ENCODE measurements around the gene DLX6. TPM values are rescaled to one million over a fixed set of nuclear protein-coding genes. Genes with fewer than 3 reads are reported as not detected.

The DLX6 gene
- total RNA-seq, 1 experiment from 2014 or later: 1.1 TPM

- Mint-ChIP-seq H3K4me3 (ENCODE audit: low read depth, unreplicated experiment) (no peak overlapping the region), H3K36me3 (ENCODE audit: insufficient read depth, unreplicated experiment) (no peaks in the 10 kb centered on the region), H3K27ac (ENCODE audit: unreplicated experiment) (no peak overlapping the region), H3K4me1 (ENCODE audit: low read depth, unreplicated experiment) (no peaks in the 10 kb centered on the region), H3K27me3 (ENCODE audit: unreplicated experiment) (peaks cover 21% of the 10 kb centered on the region), H3K9me3 (ENCODE audit: low read depth, unreplicated experiment) (no peaks in the 10 kb centered on the region)
- BruUV-seq (replicated peaks): no TSS peak
- CTCF ChIA-PET: interaction anchor here (0.6 kb wide), 1 partner anchor 462 kb away, joined by 3 read pairs; no protein-coding TSS in a partner anchor
- intact Hi-C loops (cut with micrococcal nuclease; ENCODE audit: unreplicated experiment): no loop called here
- TF ChIP-seq, protein P1, sequence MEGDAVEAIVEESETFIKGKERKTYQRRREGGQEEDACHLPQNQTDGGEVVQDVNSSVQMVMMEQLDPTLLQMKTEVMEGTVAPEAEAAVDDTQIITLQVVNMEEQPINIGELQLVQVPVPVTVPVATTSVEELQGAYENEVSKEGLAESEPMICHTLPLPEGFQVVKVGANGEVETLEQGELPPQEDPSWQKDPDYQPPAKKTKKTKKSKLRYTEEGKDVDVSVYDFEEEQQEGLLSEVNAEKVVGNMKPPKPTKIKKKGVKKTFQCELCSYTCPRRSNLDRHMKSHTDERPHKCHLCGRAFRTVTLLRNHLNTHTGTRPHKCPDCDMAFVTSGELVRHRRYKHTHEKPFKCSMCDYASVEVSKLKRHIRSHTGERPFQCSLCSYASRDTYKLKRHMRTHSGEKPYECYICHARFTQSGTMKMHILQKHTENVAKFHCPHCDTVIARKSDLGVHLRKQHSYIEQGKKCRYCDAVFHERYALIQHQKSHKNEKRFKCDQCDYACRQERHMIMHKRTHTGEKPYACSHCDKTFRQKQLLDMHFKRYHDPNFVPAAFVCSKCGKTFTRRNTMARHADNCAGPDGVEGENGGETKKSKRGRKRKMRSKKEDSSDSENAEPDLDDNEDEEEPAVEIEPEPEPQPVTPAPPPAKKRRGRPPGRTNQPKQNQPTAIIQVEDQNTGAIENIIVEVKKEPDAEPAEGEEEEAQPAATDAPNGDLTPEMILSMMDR (IDR thresholded peaks at IDR 0.05; ENCODE audit: unreplicated experiment): no peak
- no peak for DNase-seq
These were observed 13.0 kb upstream of the DLX6 start for GRCh38 chr7:96992192-96993005.

DNA sequence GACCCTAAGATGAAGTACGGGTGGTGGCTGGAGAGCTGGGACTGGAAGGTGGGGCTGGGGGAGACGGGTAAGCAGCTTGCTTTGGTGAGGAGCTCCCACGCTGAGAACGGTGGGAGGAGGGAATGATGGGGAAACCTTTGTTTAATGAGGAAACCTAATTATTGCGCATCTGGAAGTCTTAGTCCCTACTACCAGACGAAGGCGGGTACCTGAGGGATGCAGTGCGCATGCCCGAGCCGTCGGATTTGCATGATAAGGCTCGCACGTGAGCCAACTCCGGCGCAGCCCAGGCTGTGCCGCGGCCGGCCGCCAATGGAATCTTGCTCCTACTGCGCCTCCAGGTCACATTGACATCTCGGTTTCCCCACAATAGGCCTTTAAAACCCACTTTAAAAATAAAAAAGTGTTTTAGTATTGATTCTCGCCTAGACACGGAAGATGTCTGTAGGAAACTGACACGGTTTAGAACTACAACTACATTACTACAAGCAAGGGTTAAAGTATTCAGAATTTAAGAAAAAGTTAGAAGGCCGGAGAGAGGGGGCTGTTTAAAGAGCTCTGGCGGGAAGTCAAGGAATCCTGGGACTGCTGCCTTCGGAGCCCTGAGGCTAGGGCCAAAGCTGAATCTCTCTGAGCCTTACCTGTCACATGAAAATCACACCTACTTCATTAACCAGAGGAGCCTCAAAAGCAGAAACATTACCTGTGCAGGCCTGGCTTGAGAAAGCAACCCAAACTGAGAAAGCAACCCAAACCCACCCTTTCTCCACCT is 12.1 kb upstream of the DLX6 start:
- Mint-ChIP-seq H3K27me3 (ENCODE audit: unreplicated experiment) (peaks cover 21% of the 10 kb centered on the region), H3K9me3 (ENCODE audit: low read depth, unreplicated experiment) (no peaks in the 10 kb centered on the region), H3K27ac (ENCODE audit: unreplicated experiment) (no peak overlapping the region), H3K4me1 (ENCODE audit: low read depth, unreplicated experiment) (no peaks in the 10 kb centered on the region), H3K4me3 (ENCODE audit: low read depth, unreplicated experiment) (no peak overlapping the region), H3K36me3 (ENCODE audit: insufficient read depth, unreplicated experiment) (no peaks in the 10 kb centered on the region)
- BruUV-seq (replicated peaks): no TSS peak
- CTCF ChIA-PET: no interaction called here
- DNase-seq: no peak
- intact Hi-C loops (cut with micrococcal nuclease; ENCODE audit: unreplicated experiment): no loop called here
- TF ChIP-seq, protein P1 (IDR thresholded peaks at IDR 0.05; ENCODE audit: unreplicated experiment): no peak

DNA sequence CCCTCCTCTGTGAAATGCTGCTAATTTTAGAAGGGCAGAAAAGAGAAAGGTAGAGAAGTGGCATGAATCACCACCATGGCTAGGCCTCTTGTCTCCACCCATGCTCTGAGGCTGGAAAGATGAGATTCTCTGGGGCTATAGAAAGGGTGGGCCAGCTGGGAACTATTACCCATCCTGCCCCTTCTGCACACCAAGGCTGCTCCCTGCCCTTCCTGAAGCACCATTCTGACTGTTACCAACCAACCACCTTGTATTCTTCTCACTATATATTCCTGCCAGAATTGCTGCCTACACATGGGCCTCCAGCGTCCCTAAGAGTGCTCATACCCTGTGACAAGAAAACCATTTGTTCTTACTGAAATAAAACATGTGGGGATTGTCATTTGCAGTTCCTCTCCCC is 11.4 kb upstream of the DLX6 start:
- Mint-ChIP-seq H3K27ac (ENCODE audit: unreplicated experiment) (no peak overlapping the region), H3K9me3 (ENCODE audit: low read depth, unreplicated experiment) (no peaks in the 10 kb centered on the region), H3K4me1 (ENCODE audit: low read depth, unreplicated experiment) (no peaks in the 10 kb centered on the region), H3K4me3 (ENCODE audit: low read depth, unreplicated experiment) (no peak overlapping the region), H3K27me3 (ENCODE audit: unreplicated experiment) (peaks cover 23% of the 10 kb centered on the region), H3K36me3 (ENCODE audit: insufficient read depth, unreplicated experiment) (no peaks in the 10 kb centered on the region)
- CTCF ChIA-PET: no interaction called here
- no peak for DNase-seq
- no TSS peak for BruUV-seq (replicated peaks)
- intact Hi-C loops (cut with micrococcal nuclease; ENCODE audit: unreplicated experiment): no loop called here
- TF ChIP-seq, protein P1 (IDR thresholded peaks at IDR 0.05; ENCODE audit: unreplicated experiment): no peak

DNA sequence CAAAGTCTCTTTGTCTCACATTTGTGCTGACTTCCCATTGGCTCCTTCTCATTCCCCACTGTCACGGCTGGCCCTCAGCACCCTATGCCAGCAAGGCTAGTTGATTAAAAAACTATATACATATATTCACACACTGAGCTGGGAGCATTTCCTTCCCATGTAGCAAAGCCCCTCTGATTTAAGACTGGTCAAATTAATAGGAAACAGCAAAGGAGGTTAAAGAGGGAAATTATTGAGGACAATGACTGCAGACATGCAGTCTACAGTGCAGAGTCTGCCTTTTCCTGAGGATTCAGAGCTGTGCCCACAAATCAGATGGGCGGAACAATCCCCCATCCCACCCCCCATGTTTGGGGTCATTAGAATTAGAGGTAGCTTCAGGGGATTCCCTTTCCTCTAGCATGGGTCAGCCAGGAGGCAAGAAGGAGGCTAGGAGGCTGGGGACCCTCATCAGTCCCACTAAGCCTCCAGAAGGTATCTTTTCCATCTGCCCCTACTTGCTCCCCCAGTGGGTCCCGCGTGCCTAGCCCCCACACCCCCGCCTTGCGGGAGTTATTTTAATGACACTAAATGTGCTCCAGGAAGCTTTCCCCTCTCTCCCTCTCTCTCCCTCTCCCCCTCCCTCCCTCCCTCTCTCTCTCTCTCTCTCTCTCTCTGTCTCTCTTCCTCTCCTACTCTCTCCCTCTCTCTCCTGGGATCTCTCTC is 9.8 kb upstream of the DLX6 start:
- H3K36me3 Mint-ChIP-seq (ENCODE audit: insufficient read depth, unreplicated experiment): no peaks in the 10 kb centered on the region
- no TSS peak for BruUV-seq (replicated peaks)
- no peak for DNase-seq
- CTCF ChIA-PET: no interaction called here
- no peak overlapping the region for H3K4me3 Mint-ChIP-seq (ENCODE audit: low read depth, unreplicated experiment)
- no peaks in the 10 kb centered on the region for H3K9me3 Mint-ChIP-seq (ENCODE audit: low read depth, unreplicated experiment)
- TF ChIP-seq, protein P1 (IDR thresholded peaks at IDR 0.05; ENCODE audit: unreplicated experiment): no peak
- peaks cover 31% of the 10 kb centered on the region for H3K27me3 Mint-ChIP-seq (ENCODE audit: unreplicated experiment)
- H3K4me1 Mint-ChIP-seq (ENCODE audit: low read depth, unreplicated experiment): no peaks in the 10 kb centered on the region
- H3K27ac Mint-ChIP-seq (ENCODE audit: unreplicated experiment): no peak overlapping the region
- intact Hi-C loops (cut with micrococcal nuclease; ENCODE audit: unreplicated experiment): no loop called here
